ENCODE results near the gene MAP4K2.

- TF ChIP-seq CTCF (IDR thresholded peaks at IDR 0.05) (peak; percentile 49 to 79), POLR2A (IDR thresholded peaks at IDR 0.05) (no peak), EP300 (IDR thresholded peaks at IDR 0.05) (no peak)
Measured at GRCh38 chr11:64767344-64768299, 35.4 kb downstream of the MAP4K2 start.

Data from suprapubic skin (tissue), 3 donors.